NB4 (cell line): ENCODE data around the gene SAFB2.

ENCODE experiments used
- CTCF ChIP-seq: IDR thresholded peaks from one replicate; pipeline ENCODE4 v1.5.1; 2012; ENCODE audit warnings: low read depth, low read length
- MAX ChIP-seq: IDR thresholded peaks from 2 replicates; pipeline ENCODE4 v1.6.1; 2011; ENCODE audit warnings: low read depth, low read length
- MYC ChIP-seq: IDR thresholded peaks from 2 replicates; pipeline ENCODE4 v1.6.1; 2011; ENCODE audit warnings: low read depth, low read length
- POLR2A ChIP-seq: IDR thresholded peaks from 2 replicates; pipeline ENCODE4 v1.6.1; 2011; ENCODE audit warnings: mild to moderate bottlenecking; ENCODE audit not compliant: insufficient read length; ENCODE audit errors: extremely low read depth

DNA sequence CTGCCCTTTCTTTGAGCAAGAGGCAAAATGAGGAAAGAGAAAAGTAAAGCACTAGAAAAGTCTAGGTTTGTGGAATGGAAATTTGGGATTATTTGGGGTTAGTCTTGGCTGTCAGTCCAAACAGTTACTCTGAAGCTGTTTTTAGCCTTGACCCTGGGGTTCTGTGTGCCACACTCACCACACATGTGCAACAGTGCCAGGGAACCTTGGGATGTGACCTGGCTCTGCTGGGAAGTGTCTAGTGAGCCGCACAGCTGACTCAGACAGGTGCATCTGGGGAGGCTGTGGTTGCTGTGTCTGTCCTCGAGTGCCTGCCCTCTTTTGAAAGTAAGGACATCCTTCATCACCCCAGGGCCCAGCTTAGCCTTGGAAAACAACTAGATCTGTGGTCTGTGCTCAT lies 41.9 kb upstream of the SAFB2 start:
- TF ChIP-seq CTCF (no peak), POLR2A (no peak), MYC (no peak), MAX (no peak)
